ENCODE measurements around the gene GPER1.

DNA sequence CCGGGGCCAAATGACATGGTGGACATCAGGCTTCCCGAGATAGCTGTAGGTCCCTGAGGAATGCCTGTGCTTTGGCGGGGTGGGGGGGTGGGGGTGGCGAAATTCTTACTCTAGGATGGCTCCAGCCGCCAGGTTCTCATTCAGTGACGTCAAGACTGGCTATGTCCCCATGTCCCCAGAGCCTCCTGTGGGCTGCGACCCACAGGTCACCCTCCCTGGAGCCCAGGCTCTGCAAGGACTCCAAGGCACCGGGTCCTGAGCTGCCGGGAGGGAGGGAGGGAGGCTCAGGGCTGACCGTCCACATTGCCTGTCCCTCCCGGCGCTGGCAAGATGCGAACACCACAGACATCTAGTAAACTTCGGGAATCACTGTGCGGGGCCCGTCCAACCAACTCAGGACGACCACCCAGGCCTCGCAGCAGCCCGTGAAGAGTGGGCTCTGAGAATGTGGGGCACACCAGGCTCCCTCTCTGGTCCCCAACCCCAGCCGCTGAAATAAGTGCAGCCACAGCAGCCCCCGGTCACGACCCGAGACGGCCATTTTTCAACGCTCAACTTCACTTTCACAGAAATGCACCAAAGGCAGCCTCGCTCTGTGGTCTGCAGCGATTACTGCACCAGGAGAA is 31.0 kb upstream of the GPER1 start:
- TF ChIP-seq, protein P1, sequence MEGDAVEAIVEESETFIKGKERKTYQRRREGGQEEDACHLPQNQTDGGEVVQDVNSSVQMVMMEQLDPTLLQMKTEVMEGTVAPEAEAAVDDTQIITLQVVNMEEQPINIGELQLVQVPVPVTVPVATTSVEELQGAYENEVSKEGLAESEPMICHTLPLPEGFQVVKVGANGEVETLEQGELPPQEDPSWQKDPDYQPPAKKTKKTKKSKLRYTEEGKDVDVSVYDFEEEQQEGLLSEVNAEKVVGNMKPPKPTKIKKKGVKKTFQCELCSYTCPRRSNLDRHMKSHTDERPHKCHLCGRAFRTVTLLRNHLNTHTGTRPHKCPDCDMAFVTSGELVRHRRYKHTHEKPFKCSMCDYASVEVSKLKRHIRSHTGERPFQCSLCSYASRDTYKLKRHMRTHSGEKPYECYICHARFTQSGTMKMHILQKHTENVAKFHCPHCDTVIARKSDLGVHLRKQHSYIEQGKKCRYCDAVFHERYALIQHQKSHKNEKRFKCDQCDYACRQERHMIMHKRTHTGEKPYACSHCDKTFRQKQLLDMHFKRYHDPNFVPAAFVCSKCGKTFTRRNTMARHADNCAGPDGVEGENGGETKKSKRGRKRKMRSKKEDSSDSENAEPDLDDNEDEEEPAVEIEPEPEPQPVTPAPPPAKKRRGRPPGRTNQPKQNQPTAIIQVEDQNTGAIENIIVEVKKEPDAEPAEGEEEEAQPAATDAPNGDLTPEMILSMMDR (IDR thresholded peaks at IDR 0.05) = no peak
- TF ChIP-seq POLR2A (IDR thresholded peaks at IDR 0.05) = no peak
- no peak for TF ChIP-seq POLR2AphosphoS5 (IDR thresholded peaks at IDR 0.05)
- no peak for TF ChIP-seq EP300 (IDR thresholded peaks at IDR 0.05)

Data from sigmoid colon (tissue), 4 donors.